C4-2B (cell line): ENCODE results near the gene DNAJB12.

Experiments used
- H3K27ac ChIP-seq: fragments of 450-650 bp; 2 replicates; pipeline ENCODE4 v1.5.1; 2017
- ZFX ChIP-seq: fragments of 450-650 bp; IDR thresholded peaks from 2 replicates; pipeline ENCODE4 v1.6.1; 2017
- TF ChIP-seq, protein P1 (sequence below): fragments of 450-650 bp; conservative IDR thresholded peaks from 2 replicates; pipeline ENCODE4 v1.5.1; 2017; ENCODE audit warnings: mild to moderate bottlenecking

DNAJB12 gene

DNA sequence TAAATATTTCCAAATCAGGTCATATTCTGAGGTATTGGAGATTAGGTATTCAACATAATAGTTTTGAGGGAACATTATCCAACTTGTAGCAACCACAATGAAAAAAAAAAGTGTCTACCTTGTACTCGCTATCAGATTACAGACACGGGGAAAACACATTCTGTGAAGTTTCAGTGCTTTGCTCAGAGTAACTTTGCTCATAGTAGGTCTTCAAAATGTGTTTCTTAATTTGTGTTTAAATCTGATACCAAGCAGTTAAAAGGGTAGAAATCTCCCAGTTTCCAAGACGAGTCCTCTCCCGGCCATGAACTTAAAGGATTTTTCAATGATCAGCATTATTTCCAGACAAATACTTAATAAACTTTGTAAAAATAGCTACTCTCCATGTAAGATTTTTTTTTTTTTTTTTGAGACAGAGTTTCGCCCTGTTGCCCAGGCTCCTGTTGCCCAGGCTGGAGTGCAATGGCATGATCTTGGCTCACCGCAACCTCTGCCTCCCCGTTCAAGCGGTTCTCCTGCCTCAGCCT lies 41.8 kb downstream of the DNAJB12 start:
- no peak overlapping the region for H3K27ac ChIP-seq
- TF ChIP-seq, protein P1, sequence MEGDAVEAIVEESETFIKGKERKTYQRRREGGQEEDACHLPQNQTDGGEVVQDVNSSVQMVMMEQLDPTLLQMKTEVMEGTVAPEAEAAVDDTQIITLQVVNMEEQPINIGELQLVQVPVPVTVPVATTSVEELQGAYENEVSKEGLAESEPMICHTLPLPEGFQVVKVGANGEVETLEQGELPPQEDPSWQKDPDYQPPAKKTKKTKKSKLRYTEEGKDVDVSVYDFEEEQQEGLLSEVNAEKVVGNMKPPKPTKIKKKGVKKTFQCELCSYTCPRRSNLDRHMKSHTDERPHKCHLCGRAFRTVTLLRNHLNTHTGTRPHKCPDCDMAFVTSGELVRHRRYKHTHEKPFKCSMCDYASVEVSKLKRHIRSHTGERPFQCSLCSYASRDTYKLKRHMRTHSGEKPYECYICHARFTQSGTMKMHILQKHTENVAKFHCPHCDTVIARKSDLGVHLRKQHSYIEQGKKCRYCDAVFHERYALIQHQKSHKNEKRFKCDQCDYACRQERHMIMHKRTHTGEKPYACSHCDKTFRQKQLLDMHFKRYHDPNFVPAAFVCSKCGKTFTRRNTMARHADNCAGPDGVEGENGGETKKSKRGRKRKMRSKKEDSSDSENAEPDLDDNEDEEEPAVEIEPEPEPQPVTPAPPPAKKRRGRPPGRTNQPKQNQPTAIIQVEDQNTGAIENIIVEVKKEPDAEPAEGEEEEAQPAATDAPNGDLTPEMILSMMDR = no peak
- no peak for TF ChIP-seq ZFX

DNA sequence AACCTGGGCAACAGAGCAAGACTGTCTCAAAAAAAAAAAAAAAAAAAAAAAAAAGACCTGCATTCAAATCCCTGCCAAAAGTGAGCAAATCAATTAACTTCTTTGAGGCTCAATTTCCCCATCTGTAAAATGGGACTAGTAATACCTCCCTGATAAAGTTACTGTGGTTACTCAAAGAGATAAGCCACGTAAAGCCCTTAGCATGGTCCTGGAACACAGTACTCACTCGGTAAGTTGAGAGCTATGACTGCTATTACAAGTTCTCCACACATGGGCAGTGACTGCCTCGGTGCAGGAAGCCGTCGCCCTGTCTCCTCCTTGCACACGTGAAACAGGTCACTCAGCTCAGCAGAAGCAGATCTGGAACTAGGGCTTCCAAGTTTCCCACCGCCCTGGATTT lies 43.1 kb downstream of the DNAJB12 start:
- no peak overlapping the region for H3K27ac ChIP-seq
- TF ChIP-seq ZFX = no peak
- TF ChIP-seq, protein P1 = no peak

DNA sequence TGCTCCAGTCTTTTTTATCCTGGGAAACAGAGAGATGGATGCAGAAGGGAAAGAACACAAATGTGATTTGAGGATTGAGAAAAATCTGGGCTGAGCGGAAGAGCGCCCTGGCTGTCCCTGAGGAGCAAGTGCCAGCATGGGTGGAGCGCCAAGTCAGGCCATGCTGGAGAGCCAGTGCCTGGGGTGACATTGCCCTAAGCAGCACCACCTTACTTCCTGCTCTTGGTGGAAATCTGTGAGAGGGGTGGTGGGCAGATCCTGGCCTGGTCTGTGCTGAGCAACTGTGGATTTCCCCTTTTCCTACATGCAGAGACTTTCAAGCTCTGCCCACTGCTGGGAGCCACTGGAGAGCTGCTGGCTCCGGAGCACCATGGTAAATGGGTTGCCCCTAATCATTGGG lies 44.1 kb downstream of the DNAJB12 start:
- no peak for TF ChIP-seq ZFX
- TF ChIP-seq, protein P1 = no peak
- peak overlapping the region; percentile 12 for H3K27ac ChIP-seq

DNA sequence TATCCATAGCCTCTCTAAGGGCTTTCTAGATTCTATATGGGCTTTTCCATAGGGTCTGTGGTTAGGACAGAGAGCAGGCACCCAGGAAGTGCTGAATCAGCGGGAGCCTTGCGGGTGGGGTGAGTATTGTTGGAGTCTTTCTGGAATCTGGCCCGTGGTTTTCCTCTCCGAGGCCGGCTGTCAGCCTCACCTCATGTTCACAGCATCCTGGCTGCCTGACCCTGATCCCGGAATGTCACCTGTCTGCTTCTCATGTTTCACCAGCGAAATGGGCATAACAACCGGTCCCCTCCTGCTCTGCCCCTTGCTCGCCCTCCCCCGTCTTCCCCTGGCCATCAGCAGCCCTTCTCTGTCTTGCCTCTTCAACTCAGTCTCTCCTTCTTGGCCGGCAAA lies 44.5 kb downstream of the DNAJB12 start:
- no peak for TF ChIP-seq ZFX
- TF ChIP-seq, protein P1 = no peak
- peak overlapping the region; percentile 12 for H3K27ac ChIP-seq

DNA sequence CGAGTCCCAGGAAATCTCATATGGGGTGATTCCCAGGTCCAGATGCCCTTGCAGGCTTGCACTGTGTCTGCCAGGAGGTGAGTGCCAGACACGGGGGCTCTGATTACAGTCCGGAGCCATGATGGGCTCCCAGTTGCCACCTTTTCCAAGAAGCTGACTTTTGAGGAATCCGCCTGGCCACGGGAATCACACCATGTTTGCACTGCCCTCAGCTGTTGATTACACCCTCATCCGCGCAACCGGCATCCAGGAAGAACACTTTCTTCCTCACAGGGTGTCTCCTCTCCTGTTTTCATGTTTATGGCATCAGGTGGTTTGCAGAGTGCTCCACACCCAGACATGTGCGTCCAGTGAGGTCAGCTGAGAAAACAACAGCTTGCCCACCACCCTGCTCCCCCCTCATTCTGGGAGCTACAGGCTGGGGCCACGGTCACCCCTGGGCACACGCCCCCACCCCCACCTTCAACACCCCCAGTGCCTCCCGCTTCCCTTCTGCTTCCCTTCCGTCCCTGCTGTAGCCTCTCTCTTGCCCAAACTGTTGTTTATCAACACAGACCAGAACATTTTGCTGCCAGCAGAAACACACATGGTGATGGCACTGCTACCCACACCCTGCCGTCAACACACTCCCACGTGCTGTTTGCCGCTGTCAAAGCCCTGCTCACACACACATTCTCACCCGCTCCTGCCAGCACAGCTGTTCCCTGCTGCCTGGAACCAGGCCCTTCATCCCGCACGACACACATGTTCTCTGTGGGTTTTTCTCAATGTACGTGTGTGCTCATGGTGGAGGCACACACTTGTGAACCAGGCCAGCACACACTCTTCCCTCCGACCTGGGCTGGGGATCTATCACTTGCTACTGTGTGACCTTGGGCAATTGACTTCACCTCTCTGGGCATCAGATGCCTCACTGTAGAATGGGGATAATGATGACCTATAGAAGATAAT lies 45.2 kb downstream of the DNAJB12 start:
- H3K27ac ChIP-seq = peak overlapping the region; percentile 12
- TF ChIP-seq ZFX = no peak
- TF ChIP-seq, protein P1 = no peak

DNA sequence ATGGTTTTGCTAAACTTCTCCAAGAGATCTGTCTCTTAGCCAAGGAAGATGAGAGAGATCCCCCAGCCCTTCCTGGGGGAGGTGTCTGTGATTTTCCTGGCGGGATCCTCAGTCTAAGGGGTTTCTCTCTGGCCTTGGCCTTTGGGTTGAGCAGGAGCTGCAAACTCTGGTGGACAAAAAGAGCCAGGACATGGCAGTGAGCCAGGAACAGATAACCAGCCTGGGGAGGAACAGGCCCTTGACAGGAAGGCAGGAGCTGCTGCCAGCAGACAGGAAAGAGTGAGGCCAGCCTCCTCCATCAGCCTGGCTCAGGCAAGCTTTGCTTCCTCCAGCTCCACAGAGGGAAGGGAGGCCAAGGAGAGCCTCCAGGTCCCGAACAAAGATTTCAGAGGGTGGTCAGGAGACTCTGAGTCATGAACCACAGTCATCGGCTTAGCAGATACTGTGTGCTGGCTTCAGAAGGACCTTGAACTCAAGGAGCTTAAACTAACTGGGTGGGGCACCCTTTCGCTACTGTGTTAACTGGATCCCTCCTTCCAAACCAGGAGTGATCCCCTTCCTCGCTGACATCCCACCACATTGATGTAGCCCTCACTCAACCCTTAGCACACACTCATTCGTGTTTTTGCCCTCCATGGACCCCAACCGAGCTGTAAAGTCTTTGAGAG lies 46.3 kb downstream of the DNAJB12 start:
- TF ChIP-seq ZFX = no peak
- TF ChIP-seq, protein P1 = no peak
- H3K27ac ChIP-seq = peak overlapping the region; percentile 31

DNA sequence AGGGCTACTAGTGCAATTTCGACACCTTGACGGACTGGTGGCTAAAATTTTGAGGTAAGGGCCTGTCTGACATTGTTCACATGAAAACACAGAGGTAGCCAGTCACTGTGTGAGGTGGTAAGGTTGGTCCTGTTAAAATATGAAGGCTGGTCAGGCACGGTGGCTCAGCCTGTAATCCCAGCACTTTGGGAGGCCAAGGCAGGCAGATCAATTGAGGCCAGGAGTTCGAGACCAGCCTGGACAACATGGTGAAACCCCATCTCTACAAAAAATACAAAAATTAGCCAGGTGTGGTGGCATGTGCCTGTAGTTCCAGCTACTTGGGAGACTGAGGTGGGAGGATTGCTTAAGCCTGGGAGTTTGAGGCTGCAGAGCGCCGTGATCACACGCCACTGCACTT lies 47.0 kb downstream of the DNAJB12 start:
- peak overlapping the region; percentile 31 for H3K27ac ChIP-seq
